ENCODE data around the gene NEK1.

- TF ChIP-seq, protein P1, sequence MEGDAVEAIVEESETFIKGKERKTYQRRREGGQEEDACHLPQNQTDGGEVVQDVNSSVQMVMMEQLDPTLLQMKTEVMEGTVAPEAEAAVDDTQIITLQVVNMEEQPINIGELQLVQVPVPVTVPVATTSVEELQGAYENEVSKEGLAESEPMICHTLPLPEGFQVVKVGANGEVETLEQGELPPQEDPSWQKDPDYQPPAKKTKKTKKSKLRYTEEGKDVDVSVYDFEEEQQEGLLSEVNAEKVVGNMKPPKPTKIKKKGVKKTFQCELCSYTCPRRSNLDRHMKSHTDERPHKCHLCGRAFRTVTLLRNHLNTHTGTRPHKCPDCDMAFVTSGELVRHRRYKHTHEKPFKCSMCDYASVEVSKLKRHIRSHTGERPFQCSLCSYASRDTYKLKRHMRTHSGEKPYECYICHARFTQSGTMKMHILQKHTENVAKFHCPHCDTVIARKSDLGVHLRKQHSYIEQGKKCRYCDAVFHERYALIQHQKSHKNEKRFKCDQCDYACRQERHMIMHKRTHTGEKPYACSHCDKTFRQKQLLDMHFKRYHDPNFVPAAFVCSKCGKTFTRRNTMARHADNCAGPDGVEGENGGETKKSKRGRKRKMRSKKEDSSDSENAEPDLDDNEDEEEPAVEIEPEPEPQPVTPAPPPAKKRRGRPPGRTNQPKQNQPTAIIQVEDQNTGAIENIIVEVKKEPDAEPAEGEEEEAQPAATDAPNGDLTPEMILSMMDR (IDR thresholded peaks at IDR 0.05), result peak in 4 of 6 experiments; percentile 46 to 81 (median 74)
- TF ChIP-seq POLR2A (IDR thresholded peaks at IDR 0.05), result no peak
These were observed 126.3 kb downstream of the NEK1 start for GRCh38 chr4:169485791-169486742.
